HepG2 (cell line): ENCODE data around the gene SEPTIN11.

Experiments
- FOSL1 ChIP-seq: sonication (generic); formaldehyde crosslinking; IDR thresholded peaks from 2 replicates; pipeline ENCODE4 v1.9.0; 2021; ENCODE audit warnings: missing genetic modification reagents, borderline replicate concordance
- MYC ChIP-seq: sonication (generic); formaldehyde crosslinking; IDR thresholded peaks from 2 replicates; pipeline ENCODE4 v1.9.0; 2021; ENCODE audit warnings: missing genetic modification reagents, borderline replicate concordance
- PCBP2 ChIP-seq: fragments of 200-400 bp; formaldehyde crosslinking; optimal IDR thresholded peaks from 2 replicates; pipeline ENCODE3; 2018; ENCODE audit warnings: low read length, low read depth; ENCODE audit not compliant: poor library complexity, severe bottlenecking
- RFXANK ChIP-seq: IDR thresholded peaks from 2 replicates; pipeline ENCODE4 v1.6.1; 2016
- ZBTB1 ChIP-seq: sonication (generic); formaldehyde crosslinking; IDR thresholded peaks from 2 replicates; pipeline ENCODE4 v1.4.0; 2020; ENCODE audit warnings: missing genetic modification reagents, borderline replicate concordance
- ZNF3 ChIP-seq: IDR thresholded peaks from 2 replicates; pipeline ENCODE4 v1.7.0; 2017; ENCODE audit warnings: inconsistent platforms
- ZNF878 ChIP-seq: sonication (generic); formaldehyde crosslinking; IDR thresholded peaks from 2 replicates; pipeline ENCODE4 v1.8.1; 2023; ENCODE audit warnings: mild to moderate bottlenecking, missing genetic modification reagents, moderate library complexity
- ZSCAN29 ChIP-seq: sonication (generic); formaldehyde crosslinking; conservative IDR thresholded peaks from 2 replicates; pipeline ENCODE4 v1.4.0; 2020; ENCODE audit warnings: mild to moderate bottlenecking, missing genetic modification reagents
- TF ChIP-seq, protein P1 (sequence below): sonication (generic); formaldehyde crosslinking; IDR thresholded peaks from 2 replicates; pipeline ENCODE4 v1.5.0; 2020; ENCODE audit warnings: mild to moderate bottlenecking, missing genetic modification reagents, moderate library complexity

DNA sequence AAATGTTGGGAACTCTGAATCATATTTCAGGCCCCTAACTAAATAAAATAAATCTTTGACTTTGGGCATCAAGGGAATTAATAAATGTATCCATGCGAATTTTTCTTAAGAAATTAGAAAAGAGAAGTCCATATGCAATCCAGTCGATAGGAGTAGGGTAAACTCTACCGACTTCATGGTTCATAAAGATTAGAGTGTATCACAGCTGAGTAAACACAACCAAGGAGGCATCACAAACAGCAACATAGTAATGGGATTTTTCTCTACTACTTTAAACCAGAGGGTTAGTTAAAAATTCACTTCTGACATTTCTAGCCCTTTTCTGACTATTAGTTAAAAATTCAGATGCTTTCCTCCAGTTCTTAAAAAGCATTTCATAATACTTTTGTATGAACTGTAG, 19.9 kb downstream of the SEPTIN11 start:
- TF ChIP-seq ZNF3 (CRISPR knock-in tag) (no peak), RFXANK (no peak), ZNF878 (CRISPR knock-in tag) (no peak), ZBTB1 (CRISPR knock-in tag) (no peak), FOSL1 (CRISPR knock-in tag) (no peak), PCBP2 (no peak), MYC (CRISPR knock-in tag) (no peak), ZSCAN29 (CRISPR knock-in tag) (no peak)
- TF ChIP-seq, protein P1, sequence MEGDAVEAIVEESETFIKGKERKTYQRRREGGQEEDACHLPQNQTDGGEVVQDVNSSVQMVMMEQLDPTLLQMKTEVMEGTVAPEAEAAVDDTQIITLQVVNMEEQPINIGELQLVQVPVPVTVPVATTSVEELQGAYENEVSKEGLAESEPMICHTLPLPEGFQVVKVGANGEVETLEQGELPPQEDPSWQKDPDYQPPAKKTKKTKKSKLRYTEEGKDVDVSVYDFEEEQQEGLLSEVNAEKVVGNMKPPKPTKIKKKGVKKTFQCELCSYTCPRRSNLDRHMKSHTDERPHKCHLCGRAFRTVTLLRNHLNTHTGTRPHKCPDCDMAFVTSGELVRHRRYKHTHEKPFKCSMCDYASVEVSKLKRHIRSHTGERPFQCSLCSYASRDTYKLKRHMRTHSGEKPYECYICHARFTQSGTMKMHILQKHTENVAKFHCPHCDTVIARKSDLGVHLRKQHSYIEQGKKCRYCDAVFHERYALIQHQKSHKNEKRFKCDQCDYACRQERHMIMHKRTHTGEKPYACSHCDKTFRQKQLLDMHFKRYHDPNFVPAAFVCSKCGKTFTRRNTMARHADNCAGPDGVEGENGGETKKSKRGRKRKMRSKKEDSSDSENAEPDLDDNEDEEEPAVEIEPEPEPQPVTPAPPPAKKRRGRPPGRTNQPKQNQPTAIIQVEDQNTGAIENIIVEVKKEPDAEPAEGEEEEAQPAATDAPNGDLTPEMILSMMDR (CRISPR knock-in tag), result no peak
